LNCaP clone FGC (cell line): ENCODE measurements around the gene OR4C6.

Source experiments
- DNase-seq: peaks from one replicate; pipeline ENCODE4 v3.0.0-alpha.2; 2011; ENCODE audit warnings: low read depth
- H3K4me3 ChIP-seq: 2 replicates; pipeline ENCODE4 v1.5.1; 2011; ENCODE audit warnings: mild to moderate bottlenecking, low read depth, low read length, control low read depth
- TF ChIP-seq, protein P1 (sequence below): IDR thresholded peaks from 2 replicates; pipeline ENCODE4 v1.5.1; 2012; ENCODE audit warnings: mild to moderate bottlenecking; ENCODE audit not compliant: control insufficient read depth, insufficient read depth; ENCODE audit errors: extremely low read depth

OR4C6 gene

GRCh38 chr11:55661901-55662300 lies at the start of gene OR4C6:
Gene OR4C6, plus strand, starts transcription at chr11:55662201. Its CDS starts 2,966 bp downstream, at chr11:55665167.
- DNase-seq, result no peak
- TF ChIP-seq, protein P1, sequence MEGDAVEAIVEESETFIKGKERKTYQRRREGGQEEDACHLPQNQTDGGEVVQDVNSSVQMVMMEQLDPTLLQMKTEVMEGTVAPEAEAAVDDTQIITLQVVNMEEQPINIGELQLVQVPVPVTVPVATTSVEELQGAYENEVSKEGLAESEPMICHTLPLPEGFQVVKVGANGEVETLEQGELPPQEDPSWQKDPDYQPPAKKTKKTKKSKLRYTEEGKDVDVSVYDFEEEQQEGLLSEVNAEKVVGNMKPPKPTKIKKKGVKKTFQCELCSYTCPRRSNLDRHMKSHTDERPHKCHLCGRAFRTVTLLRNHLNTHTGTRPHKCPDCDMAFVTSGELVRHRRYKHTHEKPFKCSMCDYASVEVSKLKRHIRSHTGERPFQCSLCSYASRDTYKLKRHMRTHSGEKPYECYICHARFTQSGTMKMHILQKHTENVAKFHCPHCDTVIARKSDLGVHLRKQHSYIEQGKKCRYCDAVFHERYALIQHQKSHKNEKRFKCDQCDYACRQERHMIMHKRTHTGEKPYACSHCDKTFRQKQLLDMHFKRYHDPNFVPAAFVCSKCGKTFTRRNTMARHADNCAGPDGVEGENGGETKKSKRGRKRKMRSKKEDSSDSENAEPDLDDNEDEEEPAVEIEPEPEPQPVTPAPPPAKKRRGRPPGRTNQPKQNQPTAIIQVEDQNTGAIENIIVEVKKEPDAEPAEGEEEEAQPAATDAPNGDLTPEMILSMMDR, result no peak
- H3K4me3 ChIP-seq, result no peak within 1 kb of the TSS

GRCh38 chr11:55624531-55624930 lies 37.5 kb upstream of the OR4C6 start:
- TF ChIP-seq, protein P1, result no peak
- no peak for DNase-seq
- no peak overlapping the region for H3K4me3 ChIP-seq

DNA sequence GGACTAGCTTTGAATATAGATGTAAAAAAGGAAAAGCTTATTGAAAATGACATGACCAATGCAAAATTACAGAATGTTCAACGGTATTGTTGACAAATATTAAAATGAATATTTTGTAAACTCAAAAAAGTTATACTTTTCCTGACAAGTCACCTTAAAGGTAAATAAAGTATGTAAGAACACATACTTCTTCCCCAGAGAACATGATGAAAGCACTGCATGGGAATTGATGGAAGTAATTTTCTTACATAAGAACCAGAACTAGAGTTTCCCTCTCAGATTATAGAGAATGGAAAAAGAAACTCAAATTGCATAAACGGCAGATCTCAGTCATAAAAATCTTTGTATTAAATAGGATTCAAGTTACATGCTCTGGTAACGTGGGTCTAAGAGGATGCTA lies 27.2 kb upstream of the OR4C6 start, which contains the start of gene OR4P4:
TSS of gene OR4P4 (plus strand) at position 301 of the 400 bp plus-strand sequence.
- DNase-seq, result no peak
- H3K4me3 ChIP-seq, result no peak within 1 kb of the TSS
- TF ChIP-seq, protein P1, result no peak

GRCh38 chr11:55648027-55648426 lies 14.0 kb upstream of the OR4C6 start, which contains the start of gene OR4S2:
Gene OR4S2, plus strand, starts transcription at chr11:55648327. Its CDS starts 2,577 bp downstream, at chr11:55650904.
- H3K4me3 ChIP-seq, result no peak within 1 kb of the TSS
- TF ChIP-seq, protein P1, result no peak
- no peak for DNase-seq

- no peak overlapping the region for H3K4me3 ChIP-seq
- TF ChIP-seq, protein P1, result no peak
- no peak for DNase-seq
Measured at GRCh38 chr11:55652560-55652959, 9.4 kb upstream of the OR4C6 start.

GRCh38 chr11:55655096-55655495 lies 6.9 kb upstream of the OR4C6 start:
- DNase-seq, result no peak
- H3K4me3 ChIP-seq, result no peak overlapping the region
- TF ChIP-seq, protein P1, result no peak

DNA sequence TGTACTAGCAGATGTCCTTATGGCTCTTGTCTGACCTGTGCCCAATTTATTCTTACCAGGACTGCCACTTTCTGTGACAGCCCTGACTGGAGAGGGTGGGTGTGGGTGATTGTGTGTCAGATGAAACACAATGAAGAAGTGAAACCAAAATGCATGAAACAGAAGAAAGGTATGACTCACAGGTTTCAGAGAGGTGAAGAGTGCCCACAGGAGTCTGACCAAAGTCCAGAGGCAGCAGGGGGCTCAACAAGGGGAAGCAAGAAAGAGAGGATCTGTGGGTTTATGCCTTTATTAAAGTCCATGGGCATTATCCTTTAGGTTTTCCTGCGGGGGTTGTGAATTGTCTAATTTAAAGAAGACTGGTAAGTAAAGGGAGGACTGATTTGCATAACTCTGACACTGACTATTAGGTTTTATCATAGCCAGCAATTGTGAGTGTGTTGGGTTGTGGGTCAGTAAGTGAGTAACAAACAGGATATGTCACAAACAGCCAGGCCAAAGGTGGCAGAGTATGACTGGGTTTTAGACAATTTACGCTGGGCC lies 3.9 kb upstream of the OR4C6 start:
- TF ChIP-seq, protein P1, result no peak
- no peak for DNase-seq
- H3K4me3 ChIP-seq, result no peak overlapping the region
